ENCODE data around the gene DPH1.
A peak's percentile ranks its signal among the peaks of the same experiment; 100 is the strongest.
"Not testable (repeated sequence)": the region's sequence is repeated elsewhere in the genome, so short reads cannot be mapped to it uniquely, and the experiment has no call there.

Gene DPH1

DNA sequence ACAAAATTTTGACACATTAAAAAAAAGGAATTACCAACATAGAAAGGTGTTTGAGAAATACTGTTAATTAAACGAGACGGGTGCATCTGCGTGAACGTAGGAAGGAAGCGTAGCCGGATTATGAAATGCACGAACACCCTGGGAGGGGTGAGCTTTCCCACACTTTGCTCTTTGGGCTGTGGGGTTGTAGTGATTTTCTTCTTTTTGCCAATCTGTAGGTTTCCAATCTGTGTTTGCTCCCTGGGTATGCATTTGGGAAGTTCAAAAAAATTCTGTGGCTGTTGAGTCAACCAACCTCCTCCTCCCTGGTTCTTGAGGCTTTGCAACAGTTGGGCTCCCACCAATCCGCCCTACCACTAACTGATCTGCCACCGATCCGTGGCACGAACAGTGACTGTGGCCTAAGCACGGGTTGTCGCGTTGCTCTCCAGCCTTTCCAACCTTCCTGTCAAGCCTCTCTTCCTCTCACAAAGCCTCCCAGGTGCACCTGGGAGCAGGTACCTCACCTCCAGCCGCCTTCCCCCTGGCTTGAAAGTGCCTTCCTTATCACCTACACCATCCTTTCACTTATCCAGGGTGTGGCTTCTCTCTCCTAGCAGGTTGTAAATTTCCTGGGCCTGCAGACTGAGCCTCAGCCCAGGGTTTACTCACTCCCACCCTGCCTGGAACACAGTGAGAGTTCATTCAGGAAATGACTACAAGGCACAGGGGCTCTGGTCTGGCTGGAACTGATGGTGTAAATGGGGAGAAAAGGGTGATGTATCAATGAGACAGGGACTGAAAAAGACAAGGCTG lies 21.4 kb upstream of the DPH1 start:
- DNase-seq (ENCODE audit: low read depth), result no peak

- DNase-seq (ENCODE audit: low read depth), result no peak
Measured at GRCh38 chr17:2009737-2010136, 20.2 kb upstream of the DPH1 start.

DNA sequence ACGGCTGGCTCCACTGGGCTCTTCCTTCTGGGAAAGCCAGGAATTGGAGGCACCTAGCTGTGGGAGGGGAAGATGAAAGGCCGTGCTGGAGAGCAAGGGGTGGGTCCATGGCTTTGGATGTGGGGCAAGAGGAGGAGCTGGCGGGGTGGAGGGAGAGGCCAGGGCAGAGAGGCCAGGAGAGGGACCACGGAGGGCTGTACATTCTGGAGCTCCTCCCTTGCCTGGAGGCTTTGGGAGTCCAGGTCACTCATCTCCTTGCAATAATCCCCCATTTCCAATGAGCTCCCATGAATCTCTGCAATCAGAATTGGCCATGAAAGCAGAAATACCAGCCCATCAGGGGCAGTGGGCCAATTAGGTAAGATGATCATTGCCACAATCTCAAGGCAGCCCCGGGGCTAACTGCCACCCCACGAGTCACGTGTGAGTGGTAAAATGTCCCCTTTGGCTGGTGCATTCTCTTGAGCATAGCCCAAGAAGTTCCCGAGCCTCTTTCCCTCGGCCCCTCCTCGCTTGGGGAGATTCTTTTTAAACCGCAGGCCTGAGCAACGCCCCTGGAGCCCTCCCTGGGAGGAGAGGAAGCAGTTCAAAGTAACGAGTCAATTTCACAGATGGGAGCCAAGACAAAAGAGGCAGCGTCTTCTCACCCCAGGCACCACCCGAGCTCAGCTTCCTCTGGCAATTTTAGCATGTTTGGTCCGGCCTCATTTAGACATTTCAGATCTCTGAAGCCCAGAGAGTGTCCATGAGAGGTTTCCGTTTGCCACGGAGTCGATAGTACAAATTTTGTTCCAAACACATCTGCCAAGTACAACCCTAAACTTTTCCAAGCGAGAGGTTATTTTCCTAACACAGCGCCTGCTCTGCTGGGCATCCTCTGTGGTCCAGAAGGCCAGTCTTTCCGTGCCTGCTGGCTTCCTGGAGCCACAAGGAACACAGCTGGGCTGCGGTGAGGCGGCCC lies 18.3 kb upstream of the DPH1 start:
- DNase-seq (ENCODE audit: low read depth), result no peak

GRCh38 chr17:2012499-2012898 lies 17.5 kb upstream of the DPH1 start:
- DNase-seq (ENCODE audit: low read depth), result no peak

DNA sequence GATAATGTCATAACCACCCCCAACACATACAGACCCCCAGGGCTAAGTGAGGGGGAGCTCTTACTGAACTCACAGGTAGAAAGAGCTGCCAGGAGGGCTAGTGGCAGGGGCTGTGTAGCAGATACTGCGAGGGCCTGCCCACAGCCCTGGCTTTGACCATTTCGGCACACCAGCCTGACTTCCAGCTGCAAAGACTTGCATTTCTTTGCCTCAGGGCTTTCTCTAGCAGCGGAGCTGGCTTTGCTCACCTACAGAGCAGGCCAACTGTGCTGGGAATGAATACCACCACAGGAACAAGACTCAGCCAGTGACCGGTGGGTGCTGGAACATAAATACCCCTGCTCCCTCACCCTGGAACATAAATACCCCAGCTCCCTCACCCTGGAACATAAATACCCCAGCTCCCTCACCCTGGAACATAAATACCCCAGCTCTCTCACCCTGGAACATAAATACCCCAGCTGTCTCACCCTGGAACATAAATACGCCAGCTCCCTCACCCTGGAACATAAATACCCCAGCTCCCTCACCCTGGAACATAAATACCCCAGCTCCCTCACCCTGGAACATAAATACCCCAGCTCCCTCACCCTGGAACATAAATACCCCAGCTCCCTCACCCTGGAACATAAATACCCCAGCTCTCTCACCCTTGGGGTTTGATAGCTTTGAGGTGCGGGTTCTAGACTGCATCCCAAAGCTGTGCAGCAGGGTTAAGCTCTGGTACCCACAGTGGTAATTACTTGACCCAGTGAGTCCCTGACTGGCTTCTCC lies 16.5 kb upstream of the DPH1 start:
- not testable (repeated sequence) for DNase-seq (ENCODE audit: low read depth)

- DNase-seq (ENCODE audit: low read depth), result no peak
Measured at GRCh38 chr17:2013994-2014317, 16.0 kb upstream of the DPH1 start.

DNA sequence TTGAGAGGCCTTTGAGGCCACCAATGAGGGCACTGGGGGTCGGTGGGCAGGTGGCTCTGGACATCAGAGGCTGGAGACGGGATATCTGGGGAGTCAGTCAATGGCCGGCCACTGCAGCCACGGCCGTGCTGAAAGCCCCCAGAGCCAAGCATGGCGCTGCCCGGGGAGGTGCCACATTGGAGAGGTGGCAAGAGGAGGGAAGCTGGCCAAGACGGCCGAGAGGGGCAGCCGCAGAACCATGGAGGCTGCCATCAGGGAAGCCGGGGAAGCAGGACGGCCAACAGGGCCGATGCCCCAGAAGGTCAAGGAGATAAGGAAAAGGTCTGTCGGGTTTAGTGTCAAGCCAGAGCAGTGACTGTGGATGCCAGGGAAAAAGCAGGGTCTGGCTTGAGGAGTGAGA lies 14.6 kb upstream of the DPH1 start:
- no peak for DNase-seq (ENCODE audit: low read depth)

GRCh38 chr17:2016494-2016893 lies 13.5 kb upstream of the DPH1 start:
- no peak for DNase-seq (ENCODE audit: low read depth)

GRCh38 chr17:2017274-2017941 lies 12.5 kb upstream of the DPH1 start:
- DNase-seq (ENCODE audit: low read depth), result no peak

DNA sequence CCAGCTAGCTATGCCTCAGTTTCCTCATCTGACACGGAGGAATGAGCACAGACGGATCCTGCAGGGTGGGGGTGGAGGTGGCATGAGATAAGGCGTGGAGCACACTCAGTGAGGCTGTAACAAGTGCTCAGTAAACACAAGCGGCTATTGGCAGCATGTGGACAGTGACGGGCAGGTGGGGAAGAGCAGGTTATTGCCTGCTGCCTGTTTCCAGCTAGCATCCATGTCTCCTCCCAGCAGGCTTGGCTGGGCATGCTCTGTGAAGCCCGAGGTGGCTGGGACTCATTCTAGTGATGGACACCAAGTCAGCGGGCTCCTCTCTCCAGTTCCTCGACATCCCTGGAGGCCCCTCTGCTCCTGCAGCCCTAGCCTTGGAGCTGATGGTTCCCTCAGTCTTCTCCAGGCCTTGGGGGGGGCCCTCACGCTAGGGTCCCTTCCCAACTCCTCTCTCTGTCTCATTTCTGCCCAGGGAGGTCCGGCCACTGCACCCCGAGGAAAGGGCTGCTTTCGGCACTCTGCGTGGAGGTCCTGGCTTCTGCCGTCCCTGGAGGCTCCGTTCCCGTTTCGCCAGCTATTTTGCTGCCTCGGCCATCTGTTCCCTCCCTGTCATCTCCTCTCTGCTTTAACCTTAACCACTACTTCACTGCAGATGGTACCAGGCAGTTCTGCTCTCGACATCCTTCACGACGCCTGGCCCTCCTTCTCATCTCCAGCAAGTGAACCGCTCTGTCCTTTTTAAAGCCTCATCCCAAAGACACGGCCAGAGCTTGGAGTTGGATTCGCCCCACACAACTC lies 11.0 kb upstream of the DPH1 start:
- no peak for DNase-seq (ENCODE audit: low read depth)

GRCh38 chr17:2019723-2020122 lies 10.2 kb upstream of the DPH1 start:
- DNase-seq (ENCODE audit: low read depth), result no peak

DNA sequence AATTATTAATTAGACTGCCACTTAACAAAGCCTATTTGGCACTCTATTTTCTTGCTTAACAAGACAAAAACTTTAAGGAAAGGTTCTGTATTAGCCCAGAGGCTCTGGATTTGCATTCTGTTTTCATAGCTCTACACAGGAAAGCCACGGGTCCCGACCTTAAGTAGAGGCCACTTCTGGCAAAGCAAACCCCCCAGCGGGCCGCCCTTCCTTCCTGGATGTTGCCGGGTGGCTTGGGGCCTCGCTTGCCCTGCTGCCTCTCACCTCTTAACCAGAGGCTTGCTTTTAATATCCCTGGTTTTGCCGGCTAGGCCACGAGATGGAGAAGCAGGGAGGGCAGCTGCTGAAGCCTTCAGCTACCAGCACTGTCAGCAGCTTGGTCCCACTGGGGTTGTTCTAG lies 9.2 kb upstream of the DPH1 start:
- DNase-seq (ENCODE audit: low read depth), result no peak

DNA sequence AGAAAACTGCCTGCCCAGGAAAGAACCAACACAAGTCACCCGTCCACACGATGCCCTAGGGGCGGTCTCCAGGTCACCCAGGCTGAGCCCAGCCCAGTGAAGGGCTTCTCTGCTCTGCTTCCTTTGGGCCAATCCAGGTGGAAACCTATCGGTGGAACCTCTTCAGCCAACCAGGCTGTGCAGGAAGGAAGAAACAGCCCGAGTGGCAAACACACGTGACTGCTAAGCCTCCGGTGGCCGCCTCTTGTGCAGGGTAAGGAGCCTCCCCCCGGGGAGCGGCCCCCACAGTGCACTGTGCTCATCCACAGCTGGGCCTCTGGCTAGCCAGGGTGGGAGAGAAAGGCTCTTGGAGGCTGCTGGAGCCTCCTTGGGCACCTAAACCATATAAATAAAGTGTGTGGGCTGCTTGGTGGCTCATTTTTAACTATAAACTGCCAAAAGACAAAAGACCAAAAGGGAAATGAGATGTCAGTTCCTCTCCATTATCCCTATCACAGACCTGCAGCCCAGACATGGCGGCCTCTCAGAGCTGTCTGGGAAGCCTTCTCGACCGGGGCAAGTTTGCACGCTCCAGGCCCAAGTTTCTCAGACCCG lies 7.2 kb upstream of the DPH1 start:
- DNase-seq (ENCODE audit: low read depth), result no peak

GRCh38 chr17:2023256-2023655 lies 6.7 kb upstream of the DPH1 start:
- no peak for DNase-seq (ENCODE audit: low read depth)

GRCh38 chr17:2023692-2024571 lies 6.0 kb upstream of the DPH1 start:
- no peak for DNase-seq (ENCODE audit: low read depth)

- no peak for DNase-seq (ENCODE audit: low read depth)
Measured at GRCh38 chr17:2024572-2025219, 5.3 kb upstream of the DPH1 start.

- DNase-seq (ENCODE audit: low read depth), result peak; percentile 64
Measured at GRCh38 chr17:2025220-2025621, 4.7 kb upstream of the DPH1 start, which contains the start of gene RTN4RL1. Gene RTN4RL1, minus strand, starts transcription at chr17:2025334. Its CDS starts 469 bp downstream, at chr17:2024865.

- no peak for DNase-seq (ENCODE audit: low read depth)
Measured at GRCh38 chr17:2025622-2026309, 4.2 kb upstream of the DPH1 start.

Measured in activated T-helper 9 cell treated with anti-CD3 and anti-CD28 coated beads, Interleukin-2, amount 50 U/mL, for 16 hours (primary cell).